Mammary microvascular endothelial cell (primary cell): ENCODE data around the gene PIK3CB. TPM values are rescaled to one million over a fixed set of nuclear protein-coding genes. Genes with fewer than 3 reads are reported as not detected.

Experiments
- total RNA-seq: library from RNA; depleted of rRNA; stranded (reverse); fragments of >200 nt; gene quantifications from 2 replicates; pipeline ENCODE4 v1.2.3, GENCODE V29; 2015

Gene PIK3CB
- total RNA-seq: 11.1 TPM in 2 replicates

GRCh38 chr3:138834596-138835396 is at the start of gene PIK3CB:
PIK3CB (minus strand) TSS chr3:138834928; CDS start chr3:138759343, 75,585 bp downstream.

GRCh38 chr3:138608322-138609135 is 226.2 kb downstream of the PIK3CB start, which contains the start of gene FAIM:
FAIM (plus strand) TSS chr3:138608771; CDS start chr3:138619727, 10,956 bp downstream.

Other genes starting within 250 kb of the PIK3CB start
- 10.2 and 11.3 TPM in 2 replicates for gene CEP70, start 240.7 kb downstream of the PIK3CB start, total RNA-seq
- gene FAIM, start 226.2 kb downstream of the PIK3CB start, total RNA-seq: 11.9 and 18.5 TPM in 2 replicates
- gene FOXL2, start 112.2 kb upstream of the PIK3CB start, total RNA-seq: not detected in 2 replicates
- not detected in 2 replicates for gene FOXL2NB, start 112.3 kb upstream of the PIK3CB start, total RNA-seq
- not detected in 2 replicates for gene PRR23A, start 171.3 kb upstream of the PIK3CB start, total RNA-seq
- gene PRR23B, start 186.0 kb upstream of the PIK3CB start, total RNA-seq: not detected in 2 replicates
- gene PRR23C, start 210.0 kb upstream of the PIK3CB start, total RNA-seq: not detected in 2 replicates